ENCODE results near the gene DNAAF8.

DNA sequence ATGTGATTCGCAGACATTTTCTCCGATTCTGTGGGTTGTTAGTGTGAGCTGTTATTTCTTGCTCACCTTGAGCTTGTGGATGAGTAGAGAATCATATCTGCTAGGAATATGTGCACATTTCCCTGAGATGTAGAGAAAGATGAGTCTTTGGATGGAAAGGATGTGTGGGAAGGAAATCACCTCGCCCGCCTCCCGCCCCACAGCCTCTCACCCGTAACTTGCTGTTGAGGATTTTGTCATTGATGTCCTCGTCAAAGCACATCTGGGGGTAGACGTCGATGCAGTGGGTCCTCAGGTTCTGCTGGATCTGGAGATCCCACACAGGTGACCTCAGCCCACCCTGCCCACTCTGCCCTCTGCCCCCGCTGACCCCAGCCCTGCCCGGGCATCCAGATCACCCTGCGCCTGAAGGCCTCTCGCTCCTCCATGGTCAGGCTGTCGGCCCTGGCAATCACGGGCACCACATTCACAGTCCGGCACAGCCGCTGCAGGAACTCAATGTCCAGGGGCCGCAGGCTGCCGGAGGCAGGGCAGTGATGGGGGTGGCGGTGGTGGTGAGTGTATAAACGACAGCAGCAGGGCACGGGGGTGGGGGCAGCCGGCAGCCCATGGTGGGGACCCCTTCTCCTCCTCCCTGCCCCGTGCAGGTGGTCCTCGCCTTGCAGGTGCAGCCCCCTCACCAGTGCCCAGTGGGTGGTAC, 49.1 kb downstream of the DNAAF8 start:
- TF ChIP-seq, protein P1, sequence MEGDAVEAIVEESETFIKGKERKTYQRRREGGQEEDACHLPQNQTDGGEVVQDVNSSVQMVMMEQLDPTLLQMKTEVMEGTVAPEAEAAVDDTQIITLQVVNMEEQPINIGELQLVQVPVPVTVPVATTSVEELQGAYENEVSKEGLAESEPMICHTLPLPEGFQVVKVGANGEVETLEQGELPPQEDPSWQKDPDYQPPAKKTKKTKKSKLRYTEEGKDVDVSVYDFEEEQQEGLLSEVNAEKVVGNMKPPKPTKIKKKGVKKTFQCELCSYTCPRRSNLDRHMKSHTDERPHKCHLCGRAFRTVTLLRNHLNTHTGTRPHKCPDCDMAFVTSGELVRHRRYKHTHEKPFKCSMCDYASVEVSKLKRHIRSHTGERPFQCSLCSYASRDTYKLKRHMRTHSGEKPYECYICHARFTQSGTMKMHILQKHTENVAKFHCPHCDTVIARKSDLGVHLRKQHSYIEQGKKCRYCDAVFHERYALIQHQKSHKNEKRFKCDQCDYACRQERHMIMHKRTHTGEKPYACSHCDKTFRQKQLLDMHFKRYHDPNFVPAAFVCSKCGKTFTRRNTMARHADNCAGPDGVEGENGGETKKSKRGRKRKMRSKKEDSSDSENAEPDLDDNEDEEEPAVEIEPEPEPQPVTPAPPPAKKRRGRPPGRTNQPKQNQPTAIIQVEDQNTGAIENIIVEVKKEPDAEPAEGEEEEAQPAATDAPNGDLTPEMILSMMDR (conservative IDR thresholded peaks at IDR 0.05): no peak
- no peak for TF ChIP-seq EZH2 (IDR thresholded peaks at IDR 0.05; ENCODE audit: low read depth)

Data from PC-9 (cell line).